ENCODE measurements around the gene ACKR2. TPM values are rescaled to one million over a fixed set of nuclear protein-coding genes. Genes with fewer than 3 reads are reported as not detected.

ACKR2 gene
- total RNA-seq, 1 experiment from 2014 or later, result 0.76 TPM

GRCh38 chr3:42771271-42771670 is 38.0 kb upstream of the ACKR2 start:
- BruUV-seq (replicated peaks), result no TSS peak
- no peak for ATAC-seq
- TF ChIP-seq ZNF274 (IDR thresholded peaks at IDR 0.05; ENCODE audit: low read depth, low read length), result no peak
- no peak for TF ChIP-seq SIN3A (IDR thresholded peaks at IDR 0.05; ENCODE audit: low read depth)
- no peak for TF ChIP-seq FOSL1 (IDR thresholded peaks at IDR 0.05; ENCODE audit: low read depth)
- no peak for TF ChIP-seq POLR2AphosphoS5 (IDR thresholded peaks at IDR 0.05; ENCODE audit: low read depth, low read length)
- no peak for TF ChIP-seq MAX (IDR thresholded peaks at IDR 0.05)
- TF ChIP-seq ELF1 (IDR thresholded peaks at IDR 0.05; ENCODE audit: borderline replicate concordance, low read depth), result no peak
- TF ChIP-seq POLR2A (IDR thresholded peaks at IDR 0.05; ENCODE audit: borderline replicate concordance, extremely low read depth, insufficient read depth, insufficient read length), result no peak
- no peak for TF ChIP-seq ATF3 (IDR thresholded peaks at IDR 0.05)
- no peak for TF ChIP-seq YY1 (IDR thresholded peaks at IDR 0.05; ENCODE audit: extremely low read depth, insufficient replicate concordance, low read depth, low read length)
- no peak for TF ChIP-seq CEBPB (IDR thresholded peaks at IDR 0.05; ENCODE audit: low read depth)
- no peak for TF ChIP-seq EGR1 (IDR thresholded peaks at IDR 0.05; ENCODE audit: low read depth)
- TF ChIP-seq ZBTB33 (IDR thresholded peaks at IDR 0.05; ENCODE audit: extremely low read depth, insufficient replicate concordance, low read length), result no peak
- TF ChIP-seq SP1 (IDR thresholded peaks at IDR 0.05; ENCODE audit: low read depth), result no peak
- TF ChIP-seq ZFX (IDR thresholded peaks at IDR 0.05), result no peak
- TF ChIP-seq EZH2phosphoT487 (IDR thresholded peaks at IDR 0.05; ENCODE audit: borderline replicate concordance), result no peak
- no peak for TF ChIP-seq CTCF (IDR thresholded peaks at IDR 0.05 in 2 of 3, conservative IDR thresholded peaks at IDR 0.05 in 1 of 3; ENCODE audit: borderline replicate concordance in 1 of 3, insufficient read depth in 1 of 3, low read depth in 2 of 3, low read length in 2 of 3)
- TF ChIP-seq JUND (IDR thresholded peaks at IDR 0.05), result no peak
- Histone ChIP-seq H3K4me3 (replicated peaks in 1 of 2; ENCODE audit: low read depth in 1 of 2, low read length in 2 of 2) (no peak overlapping the region), H3K27me3 (ENCODE audit: insufficient read depth, low read length) (no peaks in the 10 kb centered on the region), H3K79me2 (ENCODE audit: insufficient read depth, low read length) (no peaks in the 10 kb centered on the region), H3K9me3 (ENCODE audit: control insufficient read depth in 1 of 2, insufficient read depth in 1 of 2, low read depth in 1 of 2, low read length in 2 of 2) (no peaks in the 10 kb centered on the region), H3K4me1 (ENCODE audit: control insufficient read depth in 1 of 2, insufficient read depth in 2 of 2, low read length in 2 of 2) (no peaks in the 10 kb centered on the region), H2AFZ (ENCODE audit: low read depth, low read length, poor library complexity, severe bottlenecking) (no peak overlapping the region), H3K4me2 (ENCODE audit: low read length) (no peak overlapping the region), H3K27ac (ENCODE audit: low read depth, low read length) (no peak overlapping the region), H4K20me1 (ENCODE audit: insufficient read depth) (no peaks in the 10 kb centered on the region), H3K9ac (ENCODE audit: low read length) (no peak overlapping the region), H3K36me3 (ENCODE audit: control insufficient read depth in 1 of 2, insufficient read depth in 2 of 2, low read length in 2 of 2) (peaks cover 0 to 2% of the 10 kb centered on the region in 2 experiments; a peak in 1 of 4 replicates), H3K9me2 (ENCODE audit: insufficient read depth) (no peaks in the 10 kb centered on the region)
- intact Hi-C loops (cut with micrococcal nuclease), result no loop called here
- ChIA-PET POLR2A (no interaction called here), RAD21 (ENCODE audit: low non-redundant PET in 1 of 2, low total read pairs in 2 of 2, uncharacterized antibody in 2 of 2, unreplicated experiment in 2 of 2) (no interaction called here), CTCF (no interaction called here)
- DNase-seq (ENCODE audit: low read depth, low spot score), result no peak
